ENCODE results near the gene PRDM16.

Gene PRDM16

DNA sequence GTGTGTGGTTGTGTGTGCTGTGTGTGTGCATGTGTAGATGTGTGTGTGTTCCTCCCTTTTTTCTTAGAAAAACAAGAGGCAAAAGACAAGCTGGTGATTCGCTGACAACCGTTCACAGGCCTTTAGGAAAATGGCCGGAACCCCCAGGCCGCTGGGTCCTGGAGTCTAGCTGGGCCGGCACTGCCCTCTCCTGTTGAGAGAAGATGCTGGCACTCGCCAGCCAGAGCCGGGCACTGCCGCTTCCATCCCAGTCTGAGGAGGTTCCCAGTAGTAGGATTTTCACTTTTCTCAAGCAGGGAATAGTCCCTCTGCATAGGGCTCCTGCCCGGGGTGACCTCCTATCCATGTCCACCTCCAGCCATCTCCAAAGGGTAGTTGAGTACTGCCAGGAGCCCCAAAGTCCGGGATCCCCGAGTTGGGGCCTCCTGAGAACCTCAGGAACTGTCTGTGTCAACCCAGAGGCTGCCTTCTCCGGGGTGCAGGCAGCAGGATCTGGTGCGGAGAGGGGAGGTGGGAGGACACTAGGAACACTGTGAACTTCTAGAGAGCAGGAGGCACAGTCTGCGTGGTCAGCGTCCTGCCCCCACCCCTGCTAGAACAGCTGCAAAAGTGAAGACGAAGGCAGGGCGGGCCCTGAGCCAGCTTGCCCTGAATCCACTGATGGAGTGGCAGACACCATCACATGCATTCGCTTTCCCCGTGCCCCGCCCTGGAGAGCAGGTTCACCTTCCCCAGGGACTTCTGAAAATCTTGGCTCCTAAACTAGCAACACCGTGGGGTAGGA, 341.3 kb downstream of the PRDM16 start:
- no peak for DNase-seq

DNA sequence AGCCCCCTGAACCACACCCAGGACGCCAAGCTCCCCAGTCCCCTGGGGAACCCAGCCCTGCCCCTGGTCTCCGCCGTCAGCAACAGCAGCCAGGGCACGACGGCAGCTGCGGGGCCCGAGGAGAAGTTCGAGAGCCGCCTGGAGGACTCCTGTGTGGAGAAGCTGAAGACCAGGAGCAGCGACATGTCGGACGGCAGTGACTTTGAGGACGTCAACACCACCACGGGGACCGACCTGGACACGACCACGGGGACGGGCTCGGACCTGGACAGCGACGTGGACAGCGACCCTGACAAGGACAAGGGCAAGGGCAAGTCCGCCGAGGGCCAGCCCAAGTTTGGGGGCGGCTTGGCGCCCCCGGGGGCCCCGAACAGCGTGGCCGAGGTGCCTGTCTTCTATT, 342.8 kb downstream of the PRDM16 start:
- DNase-seq: no peak

DNA sequence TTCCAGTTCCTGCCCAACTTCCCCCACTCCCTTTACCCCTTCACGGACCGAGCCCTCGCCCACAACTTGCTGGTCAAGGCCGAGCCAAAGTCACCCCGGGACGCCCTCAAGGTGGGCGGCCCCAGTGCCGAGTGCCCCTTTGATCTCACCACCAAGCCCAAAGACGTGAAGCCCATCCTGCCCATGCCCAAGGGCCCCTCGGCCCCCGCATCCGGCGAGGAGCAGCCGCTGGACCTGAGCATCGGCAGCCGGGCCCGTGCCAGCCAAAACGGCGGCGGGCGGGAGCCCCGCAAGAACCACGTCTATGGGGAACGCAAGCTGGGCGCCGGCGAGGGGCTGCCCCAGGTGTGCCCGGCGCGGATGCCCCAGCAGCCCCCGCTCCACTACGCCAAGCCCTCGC, 343.4 kb downstream of the PRDM16 start:
- DNase-seq: no peak

DNA sequence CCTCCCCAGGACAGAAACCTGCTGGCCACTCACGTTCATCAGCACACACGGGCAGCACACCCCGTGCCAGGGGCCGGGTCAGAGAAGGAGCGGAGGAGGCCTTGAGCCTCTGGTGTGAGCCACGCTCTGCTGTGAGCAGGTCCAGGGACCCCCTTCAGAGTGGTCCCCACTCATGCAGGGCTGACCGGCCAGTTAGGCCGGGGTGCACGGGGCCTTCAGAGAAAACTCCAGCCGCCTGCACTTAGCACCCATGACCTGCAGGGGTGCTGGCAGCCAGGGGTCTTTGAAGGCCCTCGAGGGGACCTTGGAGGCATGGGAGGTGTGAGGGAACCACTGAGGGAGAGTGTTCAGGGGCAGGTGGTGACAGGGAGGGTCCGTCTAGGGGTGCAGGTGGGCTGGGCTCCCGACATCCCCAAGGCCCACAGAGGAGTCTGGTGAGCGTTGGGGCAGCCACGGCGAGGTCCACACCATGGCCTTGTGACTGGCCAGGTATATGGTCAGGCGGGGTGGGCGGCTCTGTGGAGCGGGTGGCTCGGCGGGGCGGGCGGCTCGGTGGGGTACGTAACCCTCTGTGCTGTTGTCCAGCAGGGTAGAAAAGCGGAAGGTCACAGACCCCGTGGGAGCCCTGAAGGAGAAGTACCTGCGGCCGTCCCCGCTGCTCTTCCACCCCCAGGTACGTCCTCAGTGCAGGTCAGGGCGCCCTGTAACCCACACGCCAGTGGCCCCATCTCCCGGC, 345.1 kb downstream of the PRDM16 start:
- no peak for DNase-seq

DNA sequence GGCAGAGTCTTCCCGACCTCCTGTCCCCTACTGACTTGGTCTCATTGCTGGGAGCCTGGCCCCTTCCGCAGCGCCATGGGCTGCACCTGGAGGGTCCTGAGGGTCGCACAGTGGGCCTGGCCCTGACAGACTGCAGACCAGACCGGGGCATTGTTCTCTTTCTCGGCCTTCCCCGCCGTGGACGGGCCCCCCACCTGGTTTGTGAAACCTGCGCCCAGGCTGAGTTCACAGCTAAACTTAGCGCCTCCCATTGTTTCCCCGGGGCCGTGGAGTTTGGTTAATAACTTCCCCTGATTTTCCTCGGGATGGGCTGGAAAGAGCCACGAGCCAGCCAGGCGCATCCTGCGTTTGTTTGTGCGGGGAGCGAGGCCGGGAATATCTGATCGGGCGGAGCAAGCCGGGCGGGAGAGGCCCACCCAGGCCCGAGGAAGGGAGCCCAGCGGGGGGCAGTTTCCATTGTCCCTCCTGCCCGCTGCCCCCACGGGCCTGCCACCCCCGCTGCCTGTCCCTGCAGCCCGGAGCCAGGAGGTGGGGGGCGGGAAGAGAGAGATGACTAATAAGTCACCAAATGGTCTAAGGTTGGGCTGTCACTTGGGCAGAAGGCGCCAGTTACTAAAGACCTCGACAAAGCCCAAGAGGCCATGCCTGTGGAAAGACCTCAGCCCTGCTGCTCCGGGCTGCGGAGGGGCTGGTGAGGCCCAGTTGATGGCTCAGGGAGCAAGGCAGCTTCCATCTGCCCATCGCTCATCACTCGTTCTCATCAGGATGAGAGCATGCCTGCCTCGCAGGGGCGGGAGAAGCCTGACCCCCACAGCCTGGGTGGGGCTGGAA, 346.5 kb downstream of the PRDM16 start:
- DNase-seq: no peak

DNA sequence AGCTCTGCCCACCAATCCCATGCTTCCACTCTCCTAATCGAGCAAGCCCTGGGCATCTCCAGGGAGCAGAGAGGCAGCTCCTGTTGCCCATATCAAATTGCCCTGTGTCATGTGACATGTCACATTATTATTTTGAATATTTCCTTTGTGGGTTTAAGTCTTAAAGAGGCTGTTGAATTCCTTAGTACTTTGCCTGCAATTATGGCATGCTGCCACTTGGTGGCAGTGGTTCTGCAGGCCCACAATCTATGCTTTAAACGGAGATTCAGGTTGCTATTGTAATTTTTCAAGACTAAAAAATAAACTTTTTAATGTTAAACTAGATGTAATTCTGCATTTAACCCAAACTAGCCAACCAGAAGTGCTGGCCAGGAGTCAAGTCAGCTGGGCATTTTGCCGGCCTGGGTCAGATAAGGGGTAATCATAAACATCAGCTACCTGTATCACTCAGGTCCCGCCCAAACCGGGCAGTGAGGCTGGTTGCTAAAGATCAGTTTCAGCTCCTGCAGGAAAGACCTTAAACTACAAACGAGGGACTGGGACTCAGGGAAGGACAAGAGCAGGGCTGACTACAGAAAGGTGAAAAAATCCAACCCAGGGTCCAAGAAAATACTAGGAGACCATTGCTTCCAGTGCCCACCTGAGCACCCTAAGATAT, 348.2 kb downstream of the PRDM16 start:
- DNase-seq: no peak

DNA sequence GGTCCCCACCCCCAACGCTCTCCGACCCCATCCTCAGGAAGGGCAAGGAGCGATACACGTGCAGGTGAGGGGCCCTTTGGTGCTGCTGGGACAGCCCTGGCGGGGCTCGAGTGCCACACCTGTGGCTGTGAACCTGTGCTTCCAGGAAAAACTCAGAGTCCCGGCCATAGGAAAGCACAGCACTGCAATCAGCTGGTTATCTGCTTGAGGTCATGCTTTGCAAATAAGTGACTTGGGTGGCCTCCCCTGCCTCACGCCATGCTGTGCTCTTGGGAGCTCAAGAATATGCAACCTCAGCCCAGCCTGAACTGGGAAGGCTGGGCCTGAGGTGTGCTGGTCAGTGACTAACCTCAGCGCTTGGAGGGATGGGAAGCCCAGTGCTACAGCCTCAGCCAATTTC, 348.9 kb downstream of the PRDM16 start:
- no peak for DNase-seq

DNA sequence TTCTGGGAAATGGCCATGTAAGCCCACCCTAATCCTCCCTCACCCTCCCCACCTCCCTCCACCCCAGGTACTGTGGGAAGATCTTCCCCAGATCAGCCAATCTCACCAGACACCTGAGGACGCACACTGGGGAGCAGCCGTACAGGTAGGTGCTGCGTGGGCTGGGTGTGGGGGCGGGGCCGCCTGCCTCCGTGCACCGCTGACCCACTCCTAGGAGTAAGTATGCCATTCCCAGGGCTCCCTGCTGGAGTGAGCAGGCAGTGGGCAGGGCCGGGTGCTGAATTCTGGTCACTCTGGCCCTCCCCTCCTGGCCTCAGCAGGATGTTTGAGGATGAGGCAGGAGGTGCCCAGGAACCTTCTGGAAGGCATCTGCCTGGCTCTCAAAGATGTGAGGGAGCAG, 349.6 kb downstream of the PRDM16 start:
- no peak for DNase-seq

DNA sequence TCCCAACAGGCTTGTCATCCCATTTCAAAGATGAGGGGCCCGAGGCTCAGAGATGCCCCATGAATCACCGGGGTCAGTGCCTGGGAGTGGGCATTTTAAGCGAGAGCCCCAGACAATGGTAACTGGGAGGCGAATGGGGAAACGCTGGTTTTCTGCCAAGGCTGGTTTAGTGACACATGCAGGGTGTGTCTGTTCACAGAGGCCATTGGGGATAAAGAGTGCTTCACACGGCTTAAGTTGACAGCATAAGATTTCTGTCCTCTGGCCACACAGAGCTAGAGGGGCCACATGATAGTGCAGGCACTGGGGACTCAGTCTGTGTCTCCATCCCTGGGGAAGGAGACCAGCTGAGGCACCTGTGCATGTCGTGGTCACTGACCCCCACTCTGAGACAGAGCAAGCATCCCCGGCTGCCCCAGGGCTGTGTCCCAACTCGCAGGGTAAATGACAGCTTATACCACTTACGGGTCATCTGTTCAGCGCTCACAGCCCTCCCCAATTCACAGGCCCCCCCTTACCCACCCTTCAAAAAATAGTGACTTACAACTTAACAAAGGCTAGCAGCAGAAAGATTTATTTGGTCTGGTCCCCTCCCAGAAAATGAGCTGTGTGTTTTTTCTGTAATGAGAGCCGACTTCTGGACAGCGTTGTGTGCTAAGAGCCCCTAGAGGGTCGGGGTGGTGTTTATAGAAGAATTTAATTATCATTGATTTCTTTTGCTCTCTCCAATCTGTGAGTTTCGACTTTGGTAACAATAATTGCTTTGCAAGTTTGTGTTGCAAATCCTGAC, 350.6 kb downstream of the PRDM16 start:
- no peak for DNase-seq

DNA sequence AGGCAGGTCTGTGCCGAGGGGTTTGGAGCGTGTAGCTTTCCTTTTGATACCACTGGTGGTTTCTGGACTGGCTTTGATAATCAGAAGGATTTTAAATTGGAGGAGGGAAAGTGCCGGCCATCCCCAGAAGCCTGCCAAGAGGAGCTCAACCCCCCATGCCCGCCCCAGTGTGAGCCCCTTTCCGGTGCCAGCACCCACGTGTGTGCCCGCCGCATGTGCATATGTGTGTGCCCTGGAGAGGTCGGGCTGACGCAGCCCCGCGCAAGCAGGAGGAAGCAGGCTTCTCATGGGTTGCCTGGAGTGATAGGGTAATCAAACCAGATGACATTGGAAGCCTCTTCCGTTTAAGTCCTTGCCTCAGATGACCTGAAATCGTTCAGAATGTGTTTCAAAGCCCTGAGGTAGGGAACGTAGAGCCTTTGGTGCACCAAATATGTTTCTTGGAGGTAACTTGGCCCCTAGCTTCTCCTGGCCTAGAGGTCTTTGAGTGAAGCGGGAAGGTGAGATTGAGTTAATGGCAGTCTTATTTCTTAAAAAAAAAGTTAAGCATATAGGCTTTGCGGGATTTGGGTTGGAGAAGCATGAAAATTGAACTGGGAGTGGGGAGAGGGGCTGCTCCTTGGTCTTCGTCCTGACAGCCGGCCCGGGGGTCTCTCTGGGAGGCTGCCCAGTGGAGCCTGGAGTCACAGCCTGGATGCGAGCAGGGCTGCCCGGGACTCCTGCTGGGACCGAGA, 351.4 kb downstream of the PRDM16 start:
- no peak for DNase-seq

DNA sequence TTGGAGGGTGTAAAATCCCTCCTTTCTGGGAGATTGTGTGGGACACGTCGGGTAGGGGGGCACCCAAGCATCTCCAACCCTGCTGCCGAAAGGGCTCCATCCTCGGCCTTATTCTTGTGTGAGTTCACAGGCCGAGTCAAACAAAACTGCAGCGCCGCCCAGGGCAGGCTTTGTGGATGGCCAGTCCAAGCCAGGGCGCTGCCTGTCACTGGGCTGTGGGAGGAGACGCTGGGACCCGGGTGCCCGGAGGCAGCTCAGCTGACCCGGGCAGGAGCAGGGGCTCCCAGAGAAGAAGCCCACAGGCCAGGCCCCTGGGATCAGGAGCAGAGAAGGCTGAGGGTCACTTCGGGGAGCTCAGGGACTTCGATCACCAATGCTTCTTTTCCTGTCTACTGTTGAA, 353.6 kb downstream of the PRDM16 start:
- no peak for DNase-seq

DNA sequence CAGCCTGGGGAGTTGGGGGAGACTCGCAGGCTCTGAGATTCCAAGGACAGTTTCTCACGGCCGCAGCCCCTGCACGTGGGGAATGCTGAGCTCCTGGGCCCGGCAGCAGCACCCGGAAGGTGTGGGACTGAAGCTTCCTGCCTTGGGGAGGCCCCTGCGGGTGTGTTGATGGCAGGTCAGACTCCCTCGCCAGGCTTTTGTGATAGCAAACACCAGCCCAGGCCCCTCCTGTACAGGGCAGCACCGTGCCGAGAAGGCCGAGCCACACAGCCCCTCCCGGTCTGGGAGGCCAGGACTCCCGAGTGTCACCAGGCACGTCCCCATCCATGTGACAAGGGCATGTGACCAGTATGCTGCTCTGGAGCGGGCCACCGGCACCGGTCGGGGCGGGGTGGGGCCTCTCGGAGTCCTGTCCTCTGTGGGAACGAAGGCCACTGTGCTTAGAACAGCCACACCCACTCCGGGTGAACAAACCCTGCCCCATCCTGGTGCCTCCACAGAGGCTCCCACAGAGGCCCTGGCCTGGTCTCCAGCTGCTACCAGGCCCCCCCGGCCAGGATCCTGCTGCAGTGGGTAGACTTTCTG, 354.3 kb downstream of the PRDM16 start:
- DNase-seq: no peak

DNA sequence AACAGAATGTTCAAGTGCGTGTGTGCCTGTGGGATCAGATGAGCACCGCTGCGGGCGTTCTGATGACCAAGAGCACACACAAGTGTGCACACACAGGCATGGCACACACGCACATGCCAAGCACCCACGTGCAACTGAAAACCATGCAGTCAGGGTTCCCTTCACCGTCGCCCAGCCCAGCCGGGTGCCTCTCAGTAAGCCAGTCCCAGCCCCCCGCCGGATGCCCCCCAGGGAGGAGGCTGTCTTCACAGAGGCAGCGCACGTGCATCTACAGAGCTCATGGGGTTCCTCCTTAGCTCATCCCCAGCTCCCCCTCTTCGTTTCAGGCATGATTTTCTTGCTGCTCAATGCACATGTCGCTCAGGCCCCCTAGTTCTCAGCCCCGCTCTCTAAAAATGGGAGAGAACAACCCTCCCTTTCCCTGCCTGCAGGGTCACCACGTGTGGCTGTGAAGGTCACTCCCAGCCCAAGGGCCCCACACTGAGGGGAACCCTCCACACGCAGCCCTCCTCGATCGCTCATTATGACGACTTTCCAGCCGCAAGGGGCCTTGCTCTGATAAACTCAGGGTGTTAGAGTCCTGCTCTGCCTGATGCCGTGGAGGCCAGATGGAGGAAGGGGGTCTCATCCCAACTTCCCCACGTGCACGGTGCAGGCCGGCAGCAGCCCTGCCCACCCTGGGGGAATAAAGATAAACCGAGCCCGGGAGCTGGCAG, 355.1 kb downstream of the PRDM16 start:
- no peak for DNase-seq

DNA sequence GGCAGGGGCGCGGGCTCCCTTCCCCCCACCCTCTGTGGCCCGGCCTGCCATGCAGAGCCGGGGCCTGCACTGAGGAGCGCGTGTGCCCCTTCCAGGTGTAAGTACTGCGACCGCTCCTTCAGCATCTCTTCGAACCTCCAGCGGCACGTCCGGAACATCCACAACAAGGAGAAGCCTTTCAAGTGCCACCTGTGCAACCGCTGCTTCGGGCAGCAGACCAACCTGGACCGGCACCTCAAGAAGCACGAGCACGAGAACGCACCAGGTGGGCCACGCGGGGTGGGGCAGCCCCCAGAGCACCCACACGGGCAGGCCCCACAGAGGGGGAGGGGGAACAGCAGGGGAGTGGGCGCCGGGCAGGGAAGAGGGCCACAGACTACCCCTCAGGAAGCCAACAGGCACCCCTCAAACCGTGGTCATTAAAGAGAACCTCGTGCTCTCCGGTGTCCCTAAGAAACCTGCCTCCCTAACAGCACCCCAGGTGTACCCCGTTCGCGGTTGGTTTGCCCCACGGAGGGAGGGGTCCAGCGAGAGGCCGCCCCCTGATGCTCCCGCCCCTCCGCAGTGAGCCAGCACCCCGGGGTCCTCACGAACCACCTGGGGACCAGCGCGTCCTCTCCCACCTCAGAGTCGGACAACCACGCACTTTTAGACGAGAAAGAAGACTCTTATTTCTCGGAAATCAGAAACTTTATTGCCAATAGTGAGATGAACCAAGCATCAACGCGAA, 356.6 kb downstream of the PRDM16 start:
- no peak for DNase-seq

DNA sequence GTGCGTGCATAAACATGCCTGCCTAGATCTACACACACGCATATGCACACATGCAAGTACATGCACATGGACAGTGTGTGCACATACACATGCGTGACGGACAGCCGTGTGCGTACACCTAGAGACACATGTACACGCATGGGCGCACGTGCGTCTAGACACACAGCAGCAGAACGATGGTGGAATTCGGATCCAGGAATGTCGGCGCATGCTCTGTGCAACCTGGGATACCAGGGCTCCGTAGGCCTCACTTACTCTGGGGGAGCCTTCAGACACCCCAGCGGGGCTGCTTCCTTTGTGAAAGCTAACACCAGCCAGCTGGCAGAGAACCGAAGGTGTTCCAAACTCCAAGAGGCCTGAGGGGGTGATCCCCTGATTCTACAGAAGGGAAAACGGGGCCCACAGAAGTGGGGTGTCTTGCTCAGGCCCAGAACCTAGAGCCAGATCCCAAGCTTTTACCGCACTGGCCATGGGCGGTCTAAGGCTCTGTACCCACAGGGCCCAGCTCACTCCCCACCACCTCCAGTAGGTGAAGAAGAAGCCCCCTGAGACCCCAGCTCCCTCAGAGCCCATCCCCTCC, 358.0 kb downstream of the PRDM16 start:
- no peak for DNase-seq

DNA sequence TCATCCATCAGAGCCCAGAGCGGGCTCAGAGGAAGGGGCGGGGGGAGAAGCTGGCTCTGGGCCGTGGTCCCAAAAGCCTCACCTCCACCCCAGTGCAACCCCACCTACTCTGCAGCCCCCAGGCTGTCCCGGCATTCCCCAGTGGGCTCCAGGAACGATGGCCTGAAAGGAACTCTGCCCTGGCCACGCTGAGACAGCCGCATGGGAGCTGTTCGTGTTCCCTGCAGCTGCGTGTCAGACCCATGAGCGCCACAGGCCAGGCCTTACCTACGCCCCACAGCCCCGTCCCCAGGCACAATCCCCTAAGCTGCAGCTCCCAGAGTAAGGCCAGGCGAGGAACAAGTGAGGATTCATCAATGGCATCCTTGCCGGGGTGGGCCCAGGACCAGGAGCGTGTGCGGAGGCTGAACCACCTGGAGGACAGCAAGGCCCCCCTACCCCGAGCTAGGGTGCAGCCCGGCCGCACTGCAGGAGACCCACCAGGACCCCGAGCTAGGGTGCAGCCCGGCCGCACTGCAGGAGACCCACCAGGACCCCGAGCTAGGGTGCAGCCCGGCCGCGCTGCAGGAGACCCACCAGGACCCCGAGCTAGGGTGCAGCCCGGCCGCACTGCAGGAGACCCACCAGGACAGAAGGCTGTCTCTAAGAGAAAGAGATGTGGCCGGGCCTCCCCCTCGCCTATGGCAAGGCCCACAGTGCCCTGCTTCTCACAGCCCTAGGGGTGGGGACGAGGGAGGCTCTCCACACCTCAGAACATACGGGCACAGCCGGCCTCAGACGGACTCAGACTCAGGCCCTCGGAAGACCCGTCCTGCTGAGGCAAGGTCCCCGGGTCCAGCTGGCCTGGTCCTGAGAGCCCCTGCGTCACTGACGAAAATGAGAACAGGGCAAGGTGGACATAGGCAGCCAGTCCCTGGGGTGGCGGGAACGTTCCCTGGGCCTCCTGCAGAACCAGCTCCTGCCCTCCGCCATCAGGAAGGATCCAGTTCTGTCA, 359.0 kb downstream of the PRDM16 start:
- DNase-seq: no peak

DNA sequence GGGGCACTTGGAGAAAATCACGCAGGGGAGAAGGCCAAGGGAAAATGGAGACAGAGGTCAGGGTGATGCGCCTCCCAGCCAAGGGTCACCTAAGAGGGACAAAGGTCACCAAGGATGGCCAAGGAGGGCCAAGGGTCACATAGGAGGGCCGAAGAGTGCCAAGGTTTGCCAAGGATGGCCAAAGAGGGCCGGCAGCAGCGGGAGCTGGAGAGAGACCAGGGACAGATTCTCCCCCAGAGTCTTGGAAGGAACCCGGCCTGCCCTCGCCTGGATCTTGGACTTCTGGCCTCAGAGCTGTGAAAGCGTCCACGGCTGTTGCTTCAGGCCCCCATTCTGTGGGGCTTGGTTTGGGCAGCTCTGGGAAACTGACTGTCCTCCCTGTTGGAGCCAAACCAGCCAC, 359.9 kb downstream of the PRDM16 start:
- DNase-seq: no peak

DNA sequence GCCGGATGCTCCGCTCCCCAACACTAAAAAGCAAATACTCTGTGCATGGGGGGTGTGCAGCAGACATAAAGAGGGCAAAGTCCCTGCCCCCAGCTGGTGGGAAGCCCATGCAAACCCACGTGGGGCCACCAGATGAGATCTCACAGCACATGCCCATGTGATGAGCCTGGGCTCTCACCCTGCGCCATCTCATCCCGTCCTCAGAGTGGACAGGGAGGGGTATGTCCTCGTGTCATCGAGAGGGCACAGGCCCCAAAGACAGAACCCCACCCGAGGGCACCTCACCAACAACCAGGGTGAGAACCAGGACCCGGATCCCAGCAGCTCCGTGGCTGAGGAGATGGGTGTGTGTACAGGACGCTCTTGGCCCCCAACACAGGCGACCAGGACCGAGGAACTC, 360.3 kb downstream of the PRDM16 start:
- DNase-seq: no peak
